Measurements from ENCODE around the gene RHBDD1.

- TF ChIP-seq POLR2A (IDR thresholded peaks at IDR 0.05; ENCODE audit: low read length) (no peak), GATA1 (IDR thresholded peaks at IDR 0.05; ENCODE audit: low read depth, low read length) (no peak)
Measured at GRCh38 chr2:226873051-226873620, 37.3 kb downstream of the RHBDD1 start.

All from erythroblast (primary cell).